Ureter (tissue), 1 donor: ENCODE data around the gene HPCA. TPM values are rescaled to one million over a fixed set of nuclear protein-coding genes. Genes with fewer than 3 reads are reported as not detected.

Source experiments
- DNase-seq: peaks from one replicate; pipeline ENCODE4 v3.0.0-alpha.2; 2020; ENCODE audit warnings: low spot score
- total RNA-seq: library from RNA; stranded (reverse); gene quantifications from one replicate; pipeline ENCODE4 v1.2.4, GENCODE V29; 2023
- donor health status: DM: yes; HTN: yes; CAD: no.

The HPCA gene
- total RNA-seq, 1 donor from 2014 or later: 0.75 TPM

- DNase-seq: no peak
Measured at GRCh38 chr1:32934535-32934934, 48.2 kb downstream of the HPCA start.

- DNase-seq: no peak
Measured at GRCh38 chr1:32937061-32937460, 50.8 kb downstream of the HPCA start.

GRCh38 chr1:32939655-32940371 is 53.5 kb downstream of the HPCA start:
- no peak for DNase-seq

- no peak for DNase-seq
Measured at GRCh38 chr1:32944180-32944579, 57.9 kb downstream of the HPCA start.

Other genes starting within 250 kb of the HPCA start
- 48.8 TPM for gene ZBTB8OS, start 235.9 kb upstream of the HPCA start, total RNA-seq
- gene RBBP4, start 235.3 kb upstream of the HPCA start, total RNA-seq: 213 TPM
- 6.4 TPM for gene SYNC, start 183.7 kb upstream of the HPCA start, total RNA-seq
- 205 TPM for gene YARS1, start 69.1 kb upstream of the HPCA start, total RNA-seq
- gene S100PBP, start 68.8 kb upstream of the HPCA start, total RNA-seq: 41.0 TPM
- gene FNDC5, start 15.6 kb upstream of the HPCA start, total RNA-seq: 1.7 TPM
- gene TMEM54, start 14.9 kb downstream of the HPCA start, total RNA-seq: 88.7 TPM
- 29.6 TPM for gene RNF19B, start 78.3 kb downstream of the HPCA start, total RNA-seq
- gene AK2, start 150.4 kb downstream of the HPCA start, total RNA-seq: 203 TPM
- 4.6 TPM for gene AZIN2, start 194.7 kb downstream of the HPCA start, total RNA-seq